ENCODE results near the gene SF3A1. TPM values are rescaled to one million over a fixed set of nuclear protein-coding genes. Genes with fewer than 3 reads are reported as not detected.

SF3A1 gene
- total RNA-seq, 1 donor from 2014 or later, result 89.2 TPM

GRCh38 chr22:30382340-30382739 lies 25.6 kb upstream of the SF3A1 start:
- no peaks in the 10 kb centered on the region for H3K27me3 ChIP-seq (ENCODE audit: low read depth)
- no peak overlapping the region for H3K4me3 ChIP-seq
- DNase-seq, result no peak
- no peaks in the 10 kb centered on the region for H3K36me3 ChIP-seq
- intact Hi-C loops (cut with micrococcal nuclease), result loop anchor here (5.0 kb wide), 1 partner anchor 120 kb away; no protein-coding TSS in a partner anchor
- H3K27ac ChIP-seq (replicated peaks), result no peak overlapping the region
- no peaks in the 10 kb centered on the region for H3K9me3 ChIP-seq (replicated peaks)
- peaks cover 19% of the 10 kb centered on the region for H3K4me1 ChIP-seq
- no peak for TF ChIP-seq CTCF (IDR thresholded peaks at IDR 0.05; ENCODE audit: borderline replicate concordance)

- intact Hi-C loops (cut with micrococcal nuclease), result loop anchor here (5.0 kb wide), 1 partner anchor 119 kb away; no protein-coding TSS in a partner anchor
- no peak for TF ChIP-seq CTCF (IDR thresholded peaks at IDR 0.05; ENCODE audit: borderline replicate concordance)
- H3K27ac ChIP-seq (replicated peaks), result no peak overlapping the region
- H3K9me3 ChIP-seq (replicated peaks), result no peaks in the 10 kb centered on the region
- no peak for DNase-seq
- no peaks in the 10 kb centered on the region for H3K27me3 ChIP-seq (ENCODE audit: low read depth)
- no peak overlapping the region for H3K4me3 ChIP-seq
- H3K36me3 ChIP-seq, result no peaks in the 10 kb centered on the region
- H3K4me1 ChIP-seq, result peaks cover 12% of the 10 kb centered on the region
Observed at GRCh38 chr22:30381264-30381663, 24.6 kb upstream of the SF3A1 start.

GRCh38 chr22:30380011-30380410 lies 23.3 kb upstream of the SF3A1 start:
- intact Hi-C loops (cut with micrococcal nuclease), result loop anchor here (5.0 kb wide), 1 partner anchor 118 kb away; no protein-coding TSS in a partner anchor
- no peaks in the 10 kb centered on the region for H3K9me3 ChIP-seq (replicated peaks)

DNA sequence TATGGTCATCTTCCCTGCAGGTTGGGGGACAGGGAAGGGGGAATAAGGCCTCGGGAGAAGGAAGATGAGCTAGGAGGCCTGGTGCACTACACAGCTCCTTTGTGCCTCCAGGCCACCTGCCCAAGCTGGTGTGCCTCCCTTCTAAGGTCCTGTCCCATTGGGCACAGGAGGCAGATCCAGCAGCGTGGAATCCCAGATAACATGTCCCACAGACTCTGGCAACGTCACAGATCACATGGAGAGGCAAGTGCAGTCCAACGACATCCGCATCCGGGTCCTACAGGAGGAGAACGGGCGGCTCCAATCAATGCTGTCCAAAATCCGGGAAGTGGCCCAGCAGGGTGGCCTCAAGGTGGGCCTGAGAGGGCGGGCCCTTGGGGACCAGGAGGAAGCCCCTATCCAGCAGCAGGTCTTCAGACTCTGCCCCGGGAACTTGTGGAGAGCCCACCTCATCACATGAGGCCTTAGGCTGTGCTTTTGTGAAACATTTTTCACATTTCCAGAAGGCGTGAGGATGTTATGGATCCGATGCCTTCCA lies 18.7 kb upstream of the SF3A1 start:
- H3K4me1 ChIP-seq, result no peaks in the 10 kb centered on the region
- H3K36me3 ChIP-seq, result no peaks in the 10 kb centered on the region
- no peak for DNase-seq
- no peaks in the 10 kb centered on the region for H3K27me3 ChIP-seq (ENCODE audit: low read depth)
- intact Hi-C loops (cut with micrococcal nuclease), result no loop called here
- H3K27ac ChIP-seq (replicated peaks), result no peak overlapping the region
- no peaks in the 10 kb centered on the region for H3K9me3 ChIP-seq (replicated peaks)
- no peak overlapping the region for H3K4me3 ChIP-seq
- no peak for TF ChIP-seq CTCF (IDR thresholded peaks at IDR 0.05; ENCODE audit: borderline replicate concordance)

More at GRCh38 chr22:30380011-30380410, 23.3 kb upstream of the SF3A1 start:
- TF ChIP-seq CTCF (IDR thresholded peaks at IDR 0.05; ENCODE audit: borderline replicate concordance), result no peak
- no peaks in the 10 kb centered on the region for H3K27me3 ChIP-seq (ENCODE audit: low read depth)
- no peak for DNase-seq
- H3K4me3 ChIP-seq, result no peak overlapping the region
- H3K4me1 ChIP-seq, result peaks cover 8% of the 10 kb centered on the region
- no peaks in the 10 kb centered on the region for H3K36me3 ChIP-seq
- H3K27ac ChIP-seq (replicated peaks), result no peak overlapping the region

DNA sequence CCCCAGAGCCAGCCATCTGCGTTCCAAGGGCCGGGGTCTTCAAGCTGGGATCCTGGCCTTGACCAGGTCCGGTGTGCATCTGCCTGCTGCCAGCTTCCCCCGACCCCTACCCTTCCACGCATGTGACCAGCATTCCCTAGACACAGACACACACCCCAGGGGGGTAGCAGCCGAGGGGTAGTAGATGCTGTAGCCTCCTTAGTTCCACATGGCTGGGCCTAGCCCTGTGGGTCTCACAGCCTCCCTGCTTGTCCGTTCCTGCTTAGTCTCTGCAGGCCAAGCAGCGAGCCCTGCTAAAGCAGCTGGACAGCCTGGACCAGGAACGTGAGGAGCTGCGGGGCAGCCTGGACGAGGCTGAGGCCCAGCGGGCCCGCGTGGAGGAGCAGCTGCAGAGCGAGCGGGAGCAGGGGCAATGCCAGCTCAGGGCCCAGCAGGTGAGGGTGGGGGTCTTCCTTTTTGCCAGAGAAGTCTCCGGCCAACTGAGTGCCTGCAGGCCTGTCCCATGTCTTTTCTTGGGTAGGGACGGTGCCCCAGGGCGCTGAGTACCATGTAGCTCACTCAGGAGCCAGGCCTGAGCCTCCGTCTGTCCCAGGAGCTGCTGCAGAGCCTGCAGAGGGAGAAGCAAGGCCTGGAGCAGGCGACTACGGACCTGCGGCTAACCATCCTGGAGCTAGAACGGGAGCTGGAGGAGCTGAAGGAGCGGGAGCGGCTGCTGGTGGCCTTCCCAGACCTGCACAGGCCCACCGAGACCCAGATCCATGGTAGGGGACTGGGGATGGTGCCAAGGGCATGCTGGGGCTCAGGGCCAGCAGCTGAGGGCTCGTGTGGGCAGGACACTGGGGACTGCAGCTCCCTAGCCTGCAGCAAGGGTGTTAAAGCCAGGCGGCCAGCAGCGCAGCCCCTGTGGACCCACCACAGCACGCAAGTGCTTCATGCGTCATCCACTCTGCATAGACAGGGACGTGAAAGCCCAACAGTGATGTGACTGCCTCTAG lies 16.9 kb upstream of the SF3A1 start:
- H3K4me3 ChIP-seq, result no peak overlapping the region
- H3K27ac ChIP-seq (replicated peaks), result no peak overlapping the region
- H3K36me3 ChIP-seq, result no peaks in the 10 kb centered on the region
- no peaks in the 10 kb centered on the region for H3K9me3 ChIP-seq (replicated peaks)
- intact Hi-C loops (cut with micrococcal nuclease), result no loop called here
- H3K4me1 ChIP-seq, result no peaks in the 10 kb centered on the region
- no peak for DNase-seq
- no peaks in the 10 kb centered on the region for H3K27me3 ChIP-seq (ENCODE audit: low read depth)
- no peak for TF ChIP-seq CTCF (IDR thresholded peaks at IDR 0.05; ENCODE audit: borderline replicate concordance)
